GM21390 (cell line): ENCODE results near the gene POLR3K.

ENCODE experiments used
- ATAC-seq: cut with Tn5 transposase; IDR thresholded peaks from one replicate; pipeline ENCODE4 v1.9.1; 2021; ENCODE audit not compliant: unreplicated experiment

The POLR3K gene

GRCh38 chr16:66309-67182, 13.1 kb upstream of the POLR3K start:
- ATAC-seq, result no peak

- no peak for ATAC-seq
These were observed 12.3 kb upstream of the POLR3K start for GRCh38 chr16:65745-66144.

- ATAC-seq, result no peak
These were observed 11.5 kb upstream of the POLR3K start for GRCh38 chr16:64914-65255.

GRCh38 chr16:63998-64913, 10.8 kb upstream of the POLR3K start:
- ATAC-seq, result no peak

- no peak for ATAC-seq
These were observed 10.1 kb upstream of the POLR3K start for GRCh38 chr16:63466-63865.

GRCh38 chr16:62968-63391, 9.6 kb upstream of the POLR3K start:
- ATAC-seq, result no peak

GRCh38 chr16:62283-62967, 9.0 kb upstream of the POLR3K start:
- no peak for ATAC-seq

- ATAC-seq, result no peak
These were observed 8.5 kb upstream of the POLR3K start for GRCh38 chr16:61879-62281.

- ATAC-seq, result no peak
These were observed 7.8 kb upstream of the POLR3K start for GRCh38 chr16:60929-61878.

- ATAC-seq, result no peak
These were observed 6.8 kb upstream of the POLR3K start for GRCh38 chr16:60166-60565.

- ATAC-seq, result no peak
These were observed 6.1 kb upstream of the POLR3K start for GRCh38 chr16:59440-60059.

- ATAC-seq, result no peak
These were observed 5.4 kb upstream of the POLR3K start for GRCh38 chr16:58491-59439.

GRCh38 chr16:57711-58110, 4.3 kb upstream of the POLR3K start:
- ATAC-seq, result no peak

- no peak for ATAC-seq
These were observed 3.0 kb upstream of the POLR3K start for GRCh38 chr16:56231-56927.

GRCh38 chr16:55571-56136, 2.2 kb upstream of the POLR3K start:
- no peak for ATAC-seq

GRCh38 chr16:54237-54581, 801 bp upstream of the POLR3K start:
- ATAC-seq, result no peak

GRCh38 chr16:50769-51591, 2.4 kb downstream of the POLR3K start:
- ATAC-seq, result no peak
